Glomerular endothelial cell (primary cell): ENCODE results near the gene IVD. TPM values are rescaled to one million over a fixed set of nuclear protein-coding genes. Genes with fewer than 3 reads are reported as not detected.
"Not testable (repeated sequence)": the region's sequence is repeated elsewhere in the genome, so short reads cannot be mapped to it uniquely, and the experiment has no call there.

Experiments
- DNase-seq: peaks from one replicate; pipeline ENCODE4 v3.0.0-alpha.2; 2011; ENCODE audit warnings: low read depth, low spot score; ENCODE audit errors: extremely low read depth
- total RNA-seq: library from RNA; depleted of rRNA; stranded (reverse); fragments of >200 nt; gene quantifications from 2 replicates; pipeline ENCODE4 v1.2.3, GENCODE V29; 2015

The IVD gene
- total RNA-seq, 1 donor from 2014 or later = 50.6 TPM

DNA sequence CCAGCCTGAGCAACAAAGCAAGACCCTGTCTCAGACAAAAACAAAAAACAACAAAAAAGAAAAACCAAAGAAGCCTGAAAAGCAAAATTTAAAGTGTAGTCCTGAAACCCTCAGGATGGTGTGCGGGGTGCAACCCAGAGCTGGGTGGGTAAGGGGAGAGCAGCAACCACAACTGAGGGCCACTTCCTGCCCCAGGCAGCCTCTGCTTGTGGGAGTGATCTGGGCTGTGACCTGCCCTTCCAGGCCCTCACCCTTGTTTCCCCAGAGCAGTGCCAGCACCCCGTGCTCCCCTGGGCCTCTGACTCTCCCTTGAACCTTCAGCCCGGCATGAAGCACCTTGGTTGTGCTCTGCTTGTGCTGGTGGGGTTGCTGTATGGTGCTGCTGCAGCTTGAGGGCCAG is 48.3 kb downstream of the IVD start:
- DNase-seq = not testable (repeated sequence)

DNA sequence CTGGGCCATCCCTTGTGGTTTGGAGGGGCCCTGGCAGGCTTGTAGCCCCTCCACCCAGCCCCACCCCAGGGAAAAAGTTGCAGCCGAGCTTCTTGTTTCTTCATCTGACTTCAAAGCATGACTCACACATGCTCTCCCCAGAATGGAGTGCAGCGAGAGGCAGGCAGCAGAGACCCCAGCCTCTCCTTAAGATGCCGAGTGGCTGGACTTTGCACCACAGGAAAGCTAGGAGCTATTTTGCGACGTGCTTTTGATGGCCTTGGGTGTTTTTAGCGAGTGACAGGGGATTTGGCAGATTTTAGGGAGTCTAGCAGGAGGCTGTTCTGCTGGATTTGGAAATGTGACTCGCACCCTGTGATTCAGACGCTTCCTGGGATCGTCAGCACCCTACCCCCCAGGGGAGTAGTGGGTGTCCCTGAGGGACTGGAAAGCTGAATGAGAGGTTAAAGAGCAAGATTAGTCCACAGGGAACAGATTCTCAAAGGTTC is 49.4 kb downstream of the IVD start:
- DNase-seq = no peak

DNA sequence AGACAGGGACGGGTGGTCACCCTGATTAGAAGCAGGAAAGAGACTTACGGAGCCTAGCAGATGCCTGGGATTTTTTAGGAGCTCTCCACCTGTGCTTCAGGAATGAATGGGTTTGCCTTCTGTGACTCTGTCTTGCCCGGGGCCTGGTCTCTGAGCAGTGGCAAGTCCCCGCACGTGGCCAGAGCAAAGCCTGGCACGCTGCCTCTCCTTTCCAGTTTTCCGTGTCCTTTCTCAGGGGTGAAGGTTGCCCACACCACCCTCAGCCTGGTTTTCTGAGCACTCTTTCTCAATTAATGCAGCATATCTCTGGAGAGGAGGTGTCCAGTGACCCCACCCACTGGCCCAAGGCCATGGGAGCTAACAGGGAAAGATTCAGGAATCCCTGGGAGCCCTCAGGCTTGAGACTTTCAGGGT is 50.7 kb downstream of the IVD start:
- DNase-seq = no peak

DNA sequence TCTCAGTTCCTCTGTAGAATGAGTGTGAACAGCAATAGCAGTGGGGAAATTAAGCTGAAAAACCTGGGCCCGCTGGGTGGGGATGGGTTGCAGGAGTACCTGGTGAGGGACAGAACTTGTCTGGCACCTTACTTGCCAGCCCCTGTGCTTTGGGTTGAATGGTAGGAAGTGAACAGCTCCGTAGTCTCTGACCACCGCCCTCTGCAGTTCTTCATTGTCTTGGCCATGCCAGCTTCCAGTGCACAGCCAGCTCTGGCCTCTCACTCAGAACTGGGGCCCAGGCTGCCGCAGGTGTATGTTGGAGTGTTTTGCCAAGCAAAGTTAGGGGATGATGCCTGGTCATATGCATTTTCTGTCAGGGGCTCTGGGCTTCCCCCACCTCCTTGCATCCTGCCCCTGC is 51.1 kb downstream of the IVD start:
- DNase-seq = no peak

DNA sequence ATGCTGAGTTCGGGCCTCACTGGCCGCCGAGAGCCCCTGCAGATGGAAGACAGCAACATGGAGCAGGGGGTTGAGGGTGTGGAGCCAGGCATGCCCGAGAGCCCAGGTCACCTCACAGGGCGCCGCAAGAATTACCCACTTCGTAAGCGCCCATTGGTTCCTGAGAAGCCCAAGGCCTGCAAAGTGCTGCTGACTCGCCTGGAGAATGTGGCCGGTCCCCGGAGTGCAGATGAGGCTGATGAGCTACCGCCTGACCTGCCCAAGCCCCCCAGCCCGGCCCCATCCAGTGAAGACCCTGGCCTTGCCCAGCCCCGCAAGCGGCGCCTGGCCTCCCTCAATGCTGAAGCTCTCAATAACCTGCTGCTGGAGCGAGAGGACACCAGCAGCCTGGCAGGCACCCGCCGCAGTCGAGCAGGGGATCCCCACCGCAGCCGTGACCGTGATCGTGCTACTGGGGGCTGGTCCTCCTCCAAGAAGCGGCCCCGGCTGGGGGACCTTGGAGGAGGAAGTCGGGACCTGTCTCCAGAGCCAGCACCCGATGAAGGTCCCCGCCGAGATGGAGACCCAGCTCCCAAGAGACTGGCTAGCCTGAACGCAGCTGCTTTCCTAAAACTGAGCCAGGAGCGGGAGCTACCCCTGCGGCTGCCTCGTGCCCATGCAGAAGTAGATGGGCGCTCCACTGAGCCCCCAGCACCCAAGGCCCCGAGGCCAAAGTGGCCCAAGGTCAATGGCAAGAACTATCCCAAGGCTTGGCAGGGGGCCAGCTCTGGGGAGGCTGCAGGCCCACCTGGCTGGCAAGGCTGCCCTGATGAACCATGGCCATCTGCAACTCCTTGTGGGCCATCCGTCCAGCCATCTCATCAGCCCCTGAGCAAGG is 53.1 kb downstream of the IVD start:
- no peak for DNase-seq

DNA sequence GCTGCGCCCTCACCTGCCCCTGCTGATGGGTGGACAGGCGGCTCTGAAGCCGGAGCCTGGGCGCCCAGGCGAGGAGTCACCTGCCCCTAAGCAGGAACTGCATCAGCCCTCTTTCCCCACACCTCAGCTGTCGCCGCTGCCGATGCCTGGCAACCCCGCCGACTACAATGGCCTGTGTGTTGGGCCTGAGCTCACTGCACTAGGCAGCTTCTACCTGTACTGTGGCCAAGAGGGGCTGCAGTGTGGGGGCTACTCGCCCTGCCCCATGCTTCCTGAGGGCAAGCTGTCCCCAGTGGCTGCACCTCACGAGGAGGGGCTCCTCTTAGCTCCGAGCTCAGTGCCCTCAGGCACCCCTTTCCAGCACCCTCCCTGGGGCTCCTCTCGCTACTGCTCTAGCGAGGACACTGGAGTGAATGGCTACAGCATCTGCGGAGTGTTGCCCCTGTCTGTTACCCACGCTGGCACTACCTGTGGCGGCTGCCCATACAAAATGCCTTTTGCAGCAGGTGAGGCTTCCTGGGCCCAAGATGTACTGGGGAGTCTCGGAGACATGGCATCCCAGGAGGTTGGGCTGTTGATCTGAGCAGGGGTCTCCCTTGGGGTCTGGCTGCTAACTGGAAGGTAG is 53.9 kb downstream of the IVD start:
- no peak for DNase-seq

DNA sequence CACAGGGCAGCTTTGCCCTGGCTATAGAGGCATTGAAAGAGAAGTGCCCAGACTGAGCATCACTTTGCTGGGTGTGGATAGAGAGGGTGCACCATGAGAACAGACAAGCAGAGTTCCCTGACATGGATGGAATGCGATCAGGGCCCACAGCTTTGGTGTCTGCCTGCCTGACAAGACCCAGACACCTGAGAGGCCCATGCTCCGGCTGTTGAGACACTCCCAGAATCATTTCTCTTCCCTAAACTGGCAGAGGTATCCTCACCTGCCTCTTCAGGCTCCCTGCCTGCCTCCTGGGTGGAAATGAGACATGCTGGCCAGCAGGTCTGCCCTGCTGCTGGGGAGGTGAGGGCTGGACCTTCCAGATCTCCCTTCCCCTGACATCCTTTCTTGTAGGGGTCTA is 54.8 kb downstream of the IVD start:
- no peak for DNase-seq

DNA sequence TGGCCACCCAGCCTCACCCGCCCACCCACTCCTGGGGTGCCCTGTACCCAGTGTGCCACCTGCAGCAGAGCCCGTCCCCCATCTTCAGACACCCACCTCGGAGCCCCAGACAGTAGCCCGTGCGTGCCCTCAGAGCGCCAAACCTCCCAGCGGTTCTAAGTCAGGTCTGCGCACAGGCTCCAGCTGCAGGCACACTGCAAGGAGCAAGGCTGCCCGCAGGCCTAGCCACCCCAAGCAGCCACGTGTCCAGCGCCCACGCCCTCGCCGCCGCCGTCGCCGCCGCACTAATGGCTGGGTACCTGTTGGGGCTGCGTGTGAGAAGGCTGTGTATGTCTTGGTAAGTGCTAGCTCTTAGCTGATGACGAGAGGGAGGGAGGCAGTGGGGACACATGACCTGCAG is 56.4 kb downstream of the IVD start:
- no peak for DNase-seq

DNA sequence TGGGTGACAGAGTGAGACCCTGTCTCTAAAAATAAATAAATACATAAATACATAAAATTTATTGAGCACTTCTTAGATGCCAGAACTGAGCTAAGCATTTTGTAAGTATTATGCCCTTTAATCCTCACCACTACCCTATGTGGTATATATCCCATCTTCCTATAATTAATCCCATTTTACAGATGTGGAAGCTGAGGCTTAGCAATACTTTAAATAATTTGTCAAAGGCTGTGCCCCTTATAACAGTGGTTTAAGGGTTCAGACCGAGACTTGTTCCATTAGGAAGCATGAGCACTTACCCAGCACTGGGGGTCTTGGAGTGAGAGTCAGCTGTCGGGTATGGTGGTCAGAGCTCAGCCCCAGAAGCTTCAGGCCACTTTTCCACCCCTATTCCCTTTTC is 57.7 kb downstream of the IVD start:
- no peak for DNase-seq

DNA sequence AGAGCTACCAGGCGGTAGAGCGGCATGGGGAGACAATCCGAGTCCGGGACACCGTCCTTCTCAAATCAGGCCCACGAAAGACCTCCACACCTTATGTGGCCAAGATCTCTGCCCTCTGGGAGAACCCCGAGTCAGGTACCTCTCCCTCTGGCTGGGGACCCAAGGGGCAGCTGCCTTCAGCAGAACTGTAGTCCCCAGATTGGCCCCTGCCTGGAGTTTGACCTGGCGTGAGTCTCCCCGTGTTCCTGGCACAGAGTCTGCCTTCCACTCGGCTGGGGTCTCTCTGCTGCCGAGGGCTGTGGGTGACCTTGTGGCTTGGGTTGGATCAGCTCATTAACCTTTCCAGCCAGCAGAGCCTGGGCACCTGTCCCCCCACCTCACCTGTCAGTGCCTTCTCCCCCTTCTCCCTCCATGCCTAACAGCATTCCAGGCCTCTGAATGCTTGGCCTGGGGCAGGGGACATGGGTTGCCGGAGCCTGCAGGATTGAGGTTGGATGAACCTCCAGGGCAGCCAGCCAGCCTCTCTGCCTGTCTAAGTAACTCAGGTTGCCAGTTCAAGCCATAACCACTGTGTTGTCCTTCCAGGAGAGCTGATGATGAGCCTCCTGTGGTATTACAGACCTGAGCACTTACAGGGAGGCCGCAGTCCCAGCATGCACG is 58.4 kb downstream of the IVD start:
- no peak for DNase-seq

DNA sequence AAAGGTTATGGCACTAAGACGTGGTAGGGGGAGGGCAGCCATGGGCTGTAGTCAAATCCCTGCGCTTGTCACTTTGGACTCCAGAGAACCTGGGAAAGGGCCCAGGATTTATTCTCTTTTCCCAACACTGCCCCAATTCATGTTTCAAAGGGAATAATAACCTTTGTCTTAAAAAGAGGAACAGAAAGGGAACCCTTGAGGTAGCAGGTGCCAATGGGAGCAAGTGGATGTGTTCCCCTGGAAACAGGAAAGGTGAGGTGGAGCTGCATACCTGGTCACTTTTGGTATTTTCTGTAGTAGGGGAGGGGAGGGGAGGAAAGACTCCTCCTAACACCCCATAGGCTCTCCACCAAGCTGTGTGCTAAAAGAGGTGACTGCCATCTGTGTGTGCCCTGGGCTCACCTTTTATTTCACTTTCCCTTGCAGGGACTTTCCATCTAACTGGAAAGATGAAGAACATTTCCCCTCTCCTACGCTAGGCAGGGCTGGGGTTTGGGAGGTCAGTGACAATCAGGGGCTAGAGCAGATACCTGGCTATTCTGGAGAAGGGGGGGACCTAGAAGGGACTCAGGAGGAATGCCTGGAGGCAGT is 59.1 kb downstream of the IVD start:
- DNase-seq = no peak

DNA sequence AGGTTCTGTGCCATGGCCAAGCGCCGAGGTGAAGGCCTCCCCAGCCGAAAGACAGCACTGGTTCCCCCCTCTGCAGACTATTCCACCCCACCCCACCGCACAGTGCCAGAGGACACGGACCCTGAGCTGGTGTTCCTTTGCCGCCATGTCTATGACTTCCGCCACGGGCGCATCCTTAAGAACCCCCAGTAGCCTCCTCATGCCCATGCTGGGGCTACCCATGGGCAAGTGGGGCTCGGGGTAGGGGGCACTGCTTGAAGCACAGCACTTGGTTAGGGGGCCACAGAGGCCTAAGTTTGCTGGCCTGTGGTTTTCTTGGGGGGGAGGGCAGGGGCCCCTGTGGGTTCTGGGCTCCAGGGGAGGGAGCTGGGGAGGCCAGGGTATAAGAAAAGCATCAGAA is 60.3 kb downstream of the IVD start:
- DNase-seq = no peak

DNA sequence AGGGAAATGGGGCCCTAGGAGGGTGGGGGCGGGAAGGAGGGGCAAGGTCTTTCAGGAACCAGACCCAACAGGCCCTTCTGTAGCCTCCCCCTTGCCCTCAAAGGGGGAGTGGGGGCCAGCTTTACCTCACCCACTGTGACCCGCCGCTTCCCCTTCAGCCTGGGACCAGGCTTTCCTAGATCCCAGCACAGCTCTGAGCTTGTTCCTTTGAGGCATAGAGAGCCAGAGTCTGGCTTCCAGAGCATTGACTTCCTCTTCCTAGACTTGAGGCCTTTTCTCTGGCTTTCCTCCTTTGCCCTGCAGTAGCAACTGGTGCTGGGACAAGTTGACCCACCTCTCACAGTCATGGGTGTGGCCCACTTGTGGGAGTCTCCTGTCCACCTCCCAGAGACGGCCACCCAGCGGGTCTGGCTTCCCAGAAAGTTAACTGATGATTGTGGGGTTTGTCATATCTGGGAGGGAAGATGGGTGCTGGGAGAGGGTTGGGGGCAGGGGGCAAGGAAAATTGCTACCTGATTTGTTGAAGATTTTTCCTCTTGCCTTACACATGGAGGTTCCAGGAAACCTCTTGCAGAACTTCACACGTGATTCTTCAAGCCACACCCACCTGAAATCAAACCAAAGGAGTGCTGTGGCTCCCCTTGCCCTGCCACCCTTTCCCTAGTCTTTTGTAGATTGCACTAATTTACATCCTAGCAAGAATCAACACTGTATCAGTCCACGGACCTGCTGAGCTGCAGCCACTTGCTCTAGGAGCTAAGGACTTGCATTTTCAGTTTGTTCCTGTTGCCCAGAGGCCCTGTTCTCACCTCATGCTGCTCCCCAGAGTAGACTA is 61.0 kb downstream of the IVD start:
- no peak for DNase-seq

DNA sequence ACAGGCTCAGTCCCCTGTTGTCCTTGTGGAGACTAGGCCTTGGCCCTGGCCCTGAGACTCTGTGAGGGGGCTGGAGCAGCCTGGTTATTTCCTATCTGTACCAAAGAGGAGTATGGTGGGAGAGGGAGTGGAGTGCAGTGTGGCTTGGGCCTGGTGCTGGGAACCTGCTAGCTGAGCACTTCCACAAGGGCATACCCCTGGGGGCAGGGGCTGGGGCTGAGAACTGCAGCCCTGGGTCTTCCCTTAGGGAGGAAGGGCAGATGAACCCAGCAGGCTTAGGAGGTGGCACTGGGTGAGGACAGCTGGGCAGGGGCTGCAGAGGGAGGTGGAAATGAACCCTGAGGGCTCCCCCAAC is 61.6 kb downstream of the IVD start:
- DNase-seq = no peak

DNA sequence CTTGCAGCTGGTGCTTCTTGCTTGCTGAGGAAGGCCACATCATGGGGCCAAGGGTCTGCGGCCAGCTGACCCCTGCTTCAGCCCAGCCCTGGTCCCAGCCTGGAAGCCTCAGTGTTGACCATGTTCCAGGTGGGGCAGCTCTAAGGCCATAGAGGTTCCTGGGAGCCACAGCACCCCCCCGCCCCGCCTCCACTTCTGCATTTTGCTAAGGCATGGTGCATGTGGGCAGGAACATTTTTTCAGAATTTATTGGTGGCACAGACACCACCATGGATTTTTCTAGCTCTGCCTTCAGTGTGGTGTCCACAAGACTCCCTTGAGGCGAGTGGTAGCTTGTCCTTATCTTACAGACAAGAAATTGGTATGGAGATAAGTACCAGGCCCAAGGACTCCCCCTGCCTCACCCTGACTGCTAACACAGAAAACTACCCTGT is 63.3 kb downstream of the IVD start:
- DNase-seq = no peak

DNA sequence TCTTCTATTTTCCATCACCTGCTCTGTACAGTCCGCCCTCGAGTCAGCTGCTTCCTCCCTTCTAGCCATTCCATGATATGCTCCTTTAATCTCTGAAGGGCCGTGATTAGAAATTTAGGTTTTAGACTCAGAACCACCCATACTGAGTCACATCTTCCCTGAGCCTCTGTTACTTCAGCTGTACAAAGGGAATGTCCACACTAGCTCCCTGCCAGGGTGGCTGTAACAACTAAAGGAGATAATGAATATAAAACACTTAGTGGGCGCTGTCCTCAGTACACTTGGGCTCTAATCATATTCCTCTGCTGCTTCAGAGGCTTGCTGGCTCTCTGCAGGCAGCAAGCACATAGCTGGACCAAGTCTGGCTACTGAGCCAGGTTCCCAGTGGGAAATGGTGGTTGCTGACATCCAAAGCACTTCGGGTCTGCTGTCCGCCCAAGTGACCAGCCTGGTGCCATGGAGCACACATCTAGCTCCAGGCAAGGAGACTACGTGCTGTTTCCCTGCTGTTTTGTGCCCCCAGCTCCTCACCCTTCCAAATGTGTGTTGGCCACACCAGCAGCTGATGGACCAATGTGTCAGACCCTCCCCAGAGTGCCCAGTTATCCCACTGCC is 64.3 kb downstream of the IVD start:
- DNase-seq = no peak

DNA sequence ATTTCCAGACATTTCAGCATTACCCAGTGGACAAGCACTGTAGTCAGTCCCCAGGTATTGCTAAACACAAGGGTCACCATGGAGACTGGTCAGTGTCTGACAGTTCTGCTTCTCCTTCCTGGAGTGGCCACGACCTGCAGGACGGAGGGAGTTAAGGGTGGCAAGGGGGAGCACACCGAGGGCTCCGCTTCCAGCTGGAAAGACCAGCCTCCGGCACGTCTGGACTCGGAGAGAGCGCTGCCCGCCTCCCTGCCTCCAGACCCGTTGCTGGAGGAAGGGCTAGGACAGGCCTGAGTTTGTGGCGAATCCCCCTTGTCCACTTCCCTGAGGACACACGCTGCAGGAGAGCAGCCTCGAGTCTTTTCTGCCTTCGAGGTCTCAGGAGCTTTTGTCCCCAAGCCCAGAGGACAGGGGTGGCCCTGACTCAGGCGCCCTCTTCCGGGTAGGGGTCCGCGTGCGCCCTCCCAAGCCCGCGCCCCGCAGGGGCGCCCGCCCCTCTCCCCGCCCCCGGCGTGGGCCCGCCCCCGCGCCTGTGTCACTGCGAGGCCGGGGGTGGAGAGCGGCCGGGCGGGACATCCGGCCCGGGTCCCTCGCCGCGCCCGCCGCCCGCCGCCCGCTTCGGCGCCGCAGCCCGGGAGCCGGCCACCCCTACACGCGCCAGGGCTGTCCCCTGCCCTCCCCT is 65.0 kb downstream of the IVD start, which contains the start of gene CHST14:
Gene CHST14 (plus strand): TSS at position 562 of the 682 bp plus-strand sequence. CDS start 230 bp downstream, outside the sequence.
- DNase-seq = no peak
